ENCODE measurements around the gene MAPK9.

MAPK9 gene

DNA sequence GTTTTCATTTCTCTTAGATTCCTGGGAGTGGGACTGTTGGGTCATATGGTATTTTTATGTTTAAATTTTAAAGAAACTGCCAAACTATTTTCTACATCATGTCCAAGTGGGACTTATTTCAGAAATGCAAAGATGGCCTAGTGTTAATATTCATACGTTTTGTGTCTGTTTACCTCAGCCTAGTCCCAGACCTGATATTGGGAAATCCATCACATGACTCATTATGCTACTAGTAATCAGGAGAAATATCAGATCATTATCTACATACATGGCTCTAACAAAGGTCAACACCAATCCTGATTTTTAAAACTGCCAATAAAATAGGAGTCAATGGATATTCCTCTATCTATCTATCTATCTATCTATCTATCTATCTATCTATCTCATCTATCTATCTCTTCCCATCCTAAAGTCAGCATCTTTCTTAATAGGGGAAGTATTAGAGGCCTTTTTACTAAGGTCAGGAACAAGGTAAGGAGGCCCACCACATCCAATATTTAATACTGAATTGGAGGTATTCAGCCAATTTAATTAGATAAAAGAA is 87.5 kb downstream of the MAPK9 start:
- Histone ChIP-seq H3K27me3 (ENCODE audit: insufficient read depth, low read length) (peaks cover 21% of the 10 kb centered on the region), H3K36me3 (ENCODE audit: insufficient read depth, low read length) (no peaks in the 10 kb centered on the region), H3K4me3 (ENCODE audit: low read length) (no peak overlapping the region), H3K9me3 (ENCODE audit: insufficient read depth, low read depth, low read length) (no peaks in the 10 kb centered on the region), H3K9ac (ENCODE audit: low read depth, low read length) (no peak overlapping the region), H3K4me1 (ENCODE audit: insufficient read depth, low read length) (no peaks in the 10 kb centered on the region), H3K27ac (ENCODE audit: low read depth, low read length) (no peak overlapping the region)
- WGBS, result 100% methylated on average over 1 of the region's 1 CpG

DNA sequence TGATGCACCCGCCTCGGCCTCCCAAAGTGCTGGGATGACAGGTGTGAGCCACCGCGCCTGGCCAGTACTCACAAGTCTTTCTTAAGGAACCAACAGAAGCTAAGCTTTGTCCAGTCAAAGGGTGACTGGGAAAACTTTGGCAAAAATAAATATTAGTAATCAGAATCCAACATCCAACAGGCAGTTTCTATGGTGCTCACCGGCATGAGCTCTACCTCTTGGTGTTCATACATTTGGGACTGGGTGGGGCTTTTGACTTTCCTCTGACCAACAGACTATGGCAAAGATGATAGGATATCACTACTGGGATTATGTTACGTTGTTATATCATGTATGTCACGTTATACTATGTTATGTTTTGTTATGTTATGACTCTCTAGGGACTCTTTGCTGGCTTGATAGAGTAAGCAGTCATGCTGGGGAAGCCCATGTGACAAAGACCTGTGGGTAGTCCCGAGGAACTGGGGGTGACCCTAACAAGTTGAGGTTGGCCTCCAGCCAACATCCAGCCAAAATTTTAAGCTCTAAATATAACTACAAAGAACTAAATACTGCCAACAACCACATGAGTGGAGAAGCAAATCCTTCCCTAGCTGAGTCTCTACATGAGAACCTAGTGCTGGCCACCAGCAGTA is 88.8 kb downstream of the MAPK9 start:
- Histone ChIP-seq H3K9ac (ENCODE audit: low read depth, low read length) (no peak overlapping the region), H3K27me3 (ENCODE audit: insufficient read depth, low read length) (peaks cover 14% of the 10 kb centered on the region), H3K36me3 (ENCODE audit: insufficient read depth, low read length) (no peaks in the 10 kb centered on the region), H3K9me3 (ENCODE audit: insufficient read depth, low read depth, low read length) (no peaks in the 10 kb centered on the region), H3K27ac (ENCODE audit: low read depth, low read length) (no peak overlapping the region), H3K4me1 (ENCODE audit: insufficient read depth, low read length) (no peaks in the 10 kb centered on the region), H3K4me3 (ENCODE audit: low read length) (no peak overlapping the region)
- WGBS, result 96% methylated on average over 8 of the region's 8 CpGs

DNA sequence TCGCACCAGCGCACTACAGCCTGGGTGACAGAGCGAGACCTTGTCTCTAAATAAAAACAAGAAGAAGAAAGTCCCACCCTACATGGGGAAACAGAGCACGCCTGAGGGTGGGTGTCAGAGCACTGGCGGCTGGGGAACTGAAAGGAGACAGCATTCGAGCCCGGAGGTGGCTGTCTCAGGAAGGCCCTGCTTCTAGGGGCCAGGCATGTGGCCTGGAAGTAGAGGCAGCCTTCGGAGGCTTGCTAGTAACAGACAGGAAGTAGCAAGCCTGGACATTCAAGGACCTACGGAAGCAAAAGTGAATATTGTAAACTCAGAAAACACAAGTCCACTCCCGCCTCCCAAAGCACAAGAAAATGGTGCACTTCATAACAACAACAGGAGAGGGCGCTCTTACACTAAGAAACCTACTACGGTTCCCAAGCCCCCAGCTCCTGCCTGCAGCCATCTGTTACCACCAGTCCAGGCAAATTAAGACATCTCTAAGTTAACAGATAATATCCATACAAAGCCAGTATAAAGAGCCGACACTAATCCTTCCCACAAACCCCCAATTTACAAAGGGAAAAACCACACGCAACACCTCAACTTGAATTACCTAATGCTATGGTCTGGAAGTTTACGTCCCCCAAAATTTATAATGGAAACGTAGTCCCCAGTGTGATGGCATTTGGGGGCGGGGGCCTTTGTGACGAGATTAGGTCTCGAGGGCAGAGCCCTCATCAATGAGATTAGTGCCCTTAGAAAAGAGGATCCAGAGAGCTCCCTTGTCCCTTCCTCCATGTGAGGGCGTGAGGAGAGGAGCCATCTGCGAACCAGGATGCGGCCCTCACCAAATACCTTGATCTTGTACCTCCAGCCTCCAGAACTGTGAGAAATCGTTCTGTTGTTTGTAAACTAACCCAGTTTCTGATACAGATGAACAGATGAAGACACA is 90.6 kb downstream of the MAPK9 start:
- no peaks in the 10 kb centered on the region for H3K9me3 ChIP-seq (ENCODE audit: insufficient read depth, low read depth, low read length)
- no peak overlapping the region for H3K9ac ChIP-seq (ENCODE audit: low read depth, low read length)
- 88% methylated on average over 23 of the region's 23 CpGs for WGBS
- no peaks in the 10 kb centered on the region for H3K27me3 ChIP-seq (ENCODE audit: insufficient read depth, low read length)
- no peak overlapping the region for H3K27ac ChIP-seq (ENCODE audit: low read depth, low read length)
- H3K36me3 ChIP-seq (ENCODE audit: insufficient read depth, low read length), result no peaks in the 10 kb centered on the region
- no peak overlapping the region for H3K4me3 ChIP-seq (ENCODE audit: low read length)
- no peaks in the 10 kb centered on the region for H3K4me1 ChIP-seq (ENCODE audit: insufficient read depth, low read length)

DNA sequence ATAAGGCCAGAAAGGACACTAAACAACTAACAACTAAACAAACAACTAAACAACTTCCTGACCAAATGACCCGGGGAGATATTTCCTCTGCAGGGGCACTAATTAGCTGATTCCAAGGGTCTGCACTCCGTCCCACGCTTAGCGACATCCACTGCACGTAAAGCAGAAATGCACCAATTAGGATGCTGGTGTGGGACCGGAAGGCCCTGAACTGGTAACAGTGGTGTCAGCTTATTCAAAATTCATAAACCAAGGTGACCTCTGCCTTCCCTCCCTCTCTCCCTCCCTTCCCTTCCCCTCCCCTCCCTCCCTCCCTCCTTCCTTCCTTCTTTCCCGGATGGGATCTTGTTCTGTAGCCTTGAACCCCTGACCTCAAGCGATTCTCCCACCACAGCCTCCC is 92.5 kb downstream of the MAPK9 start:
- no peak overlapping the region for H3K27ac ChIP-seq (ENCODE audit: low read depth, low read length)

DNA sequence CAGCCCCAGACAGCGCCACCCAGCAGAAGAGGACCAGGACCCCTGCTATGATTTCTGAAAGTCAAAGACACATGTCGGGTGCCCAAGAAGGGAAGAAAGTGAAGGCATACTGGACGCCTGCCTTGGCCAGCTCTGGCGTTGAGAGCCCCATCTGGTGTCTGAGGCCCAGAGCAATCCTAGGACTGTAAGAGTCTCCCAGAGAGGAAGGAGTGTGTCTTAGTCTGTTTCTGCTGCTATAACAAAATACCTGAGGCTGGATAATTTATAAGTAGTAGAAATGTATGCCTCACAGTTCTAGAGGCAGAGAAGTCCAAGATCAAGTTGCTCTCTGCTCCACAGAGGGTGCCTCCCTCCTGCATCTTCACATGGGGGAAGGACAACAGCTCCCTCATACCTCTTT is 93.7 kb downstream of the MAPK9 start:
- Histone ChIP-seq H3K36me3 (ENCODE audit: insufficient read depth, low read length) (no peaks in the 10 kb centered on the region), H3K4me3 (ENCODE audit: low read length) (no peak overlapping the region), H3K27me3 (ENCODE audit: insufficient read depth, low read length) (no peaks in the 10 kb centered on the region), H3K9ac (ENCODE audit: low read depth, low read length) (no peak overlapping the region), H3K27ac (ENCODE audit: low read depth, low read length) (no peak overlapping the region), H3K4me1 (ENCODE audit: insufficient read depth, low read length) (no peaks in the 10 kb centered on the region), H3K9me3 (ENCODE audit: insufficient read depth, low read depth, low read length) (no peaks in the 10 kb centered on the region)
- WGBS, result 90% methylated on average over 4 of the region's 4 CpGs

More for the DNA sequence above, 92.5 kb downstream of the MAPK9 start:
- H3K9me3 ChIP-seq (ENCODE audit: insufficient read depth, low read depth, low read length), result no peaks in the 10 kb centered on the region
- H3K36me3 ChIP-seq (ENCODE audit: insufficient read depth, low read length), result no peaks in the 10 kb centered on the region
- H3K9ac ChIP-seq (ENCODE audit: low read depth, low read length), result no peak overlapping the region
- 87% methylated on average over 8 of the region's 8 CpGs for WGBS
- no peaks in the 10 kb centered on the region for H3K4me1 ChIP-seq (ENCODE audit: insufficient read depth, low read length)
- H3K4me3 ChIP-seq (ENCODE audit: low read length), result no peak overlapping the region
- H3K27me3 ChIP-seq (ENCODE audit: insufficient read depth, low read length), result no peaks in the 10 kb centered on the region

DNA sequence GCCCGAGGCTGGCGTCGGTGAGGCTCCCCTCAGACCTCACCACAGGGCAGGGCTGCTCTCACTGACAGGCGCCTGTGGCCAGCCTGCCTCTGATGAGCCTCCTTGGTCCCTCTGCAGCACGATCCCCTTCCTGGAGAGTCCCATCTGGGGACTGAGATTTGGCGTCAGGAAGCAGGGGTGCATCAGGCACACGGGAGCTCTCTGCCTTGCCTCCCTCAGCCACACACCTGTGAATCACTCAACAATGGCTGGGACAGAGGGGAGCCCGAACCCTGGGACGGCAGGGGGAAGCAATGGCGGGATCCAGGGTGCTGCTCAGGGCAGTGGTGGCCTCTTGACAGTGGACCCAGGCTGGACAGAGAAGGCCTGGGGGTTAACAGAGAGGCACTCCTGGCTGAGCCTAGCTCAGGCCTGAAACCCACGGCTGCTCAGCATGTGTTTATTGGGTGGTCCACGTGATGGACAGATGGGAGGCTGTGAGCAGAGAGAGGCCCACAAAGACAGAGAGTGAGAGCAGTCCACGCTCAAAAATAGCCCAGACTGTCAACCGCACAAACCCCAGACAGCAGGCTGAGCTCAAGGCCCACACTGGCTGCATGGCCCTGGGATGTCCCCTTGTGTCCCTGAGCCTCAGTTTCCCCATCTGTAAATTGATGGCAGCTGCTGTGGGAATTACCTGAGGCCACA is 94.7 kb downstream of the MAPK9 start:
- H3K9me3 ChIP-seq (ENCODE audit: insufficient read depth, low read depth, low read length), result no peaks in the 10 kb centered on the region
- 92% methylated on average over 14 of the region's 14 CpGs for WGBS

DNA sequence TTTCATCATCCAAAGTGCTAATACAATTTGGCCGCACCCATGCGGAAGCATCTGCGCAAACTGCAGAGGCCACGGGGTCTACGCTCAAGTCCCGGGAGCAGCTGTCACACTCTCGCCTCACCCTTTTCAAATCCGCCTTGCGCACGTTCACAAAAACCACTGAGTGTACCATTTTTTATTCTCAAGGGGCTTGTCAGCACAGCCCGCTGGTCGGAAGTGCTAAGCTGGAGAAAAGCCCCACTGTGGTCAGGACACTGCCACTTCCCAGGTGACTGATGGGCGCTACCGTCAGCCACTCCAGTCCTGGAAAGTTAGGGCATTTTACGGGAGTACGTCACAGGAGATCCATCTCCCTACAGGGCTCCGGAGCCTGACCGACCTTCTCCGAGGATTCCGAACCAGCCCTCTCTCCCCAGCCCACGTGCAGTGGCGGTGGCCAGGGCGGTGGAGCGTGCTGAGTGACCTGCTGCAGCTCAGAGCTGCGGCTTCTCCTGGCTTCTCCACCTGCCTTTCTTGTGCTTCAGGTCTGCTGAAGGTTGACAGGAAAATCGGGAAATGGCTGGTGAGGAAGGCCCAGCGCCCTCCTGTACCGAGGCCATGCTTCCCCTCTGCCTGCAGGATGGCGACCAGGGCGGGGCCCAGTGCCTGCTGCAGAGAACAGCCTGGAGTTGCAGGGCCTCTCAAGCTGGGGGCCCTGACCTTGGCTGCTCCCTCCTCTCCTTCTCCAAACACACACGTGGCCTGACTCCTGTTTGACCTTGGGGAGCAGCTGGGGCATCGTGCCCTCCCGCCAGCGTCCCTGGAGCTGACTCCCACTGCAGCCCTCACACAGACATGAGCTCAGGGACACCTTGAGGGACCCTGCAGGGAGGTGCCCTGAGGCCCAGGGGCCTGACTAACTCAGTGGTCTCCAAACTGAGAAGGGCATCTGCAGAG is 97.2 kb downstream of the MAPK9 start:
- H3K9me3 ChIP-seq (ENCODE audit: insufficient read depth, low read depth, low read length), result no peaks in the 10 kb centered on the region
- no peaks in the 10 kb centered on the region for H3K36me3 ChIP-seq (ENCODE audit: insufficient read depth, low read length)
- H3K9ac ChIP-seq (ENCODE audit: low read depth, low read length), result no peak overlapping the region
- no peak overlapping the region for H3K27ac ChIP-seq (ENCODE audit: low read depth, low read length)
- H3K4me3 ChIP-seq (ENCODE audit: low read length), result no peak overlapping the region
- WGBS, result 94% methylated on average over 34 of the region's 34 CpGs
- no peaks in the 10 kb centered on the region for H3K27me3 ChIP-seq (ENCODE audit: insufficient read depth, low read length)
- H3K4me1 ChIP-seq (ENCODE audit: insufficient read depth, low read length), result no peaks in the 10 kb centered on the region

More for the DNA sequence above, 94.7 kb downstream of the MAPK9 start:
- no peak overlapping the region for H3K9ac ChIP-seq (ENCODE audit: low read depth, low read length)
- no peaks in the 10 kb centered on the region for H3K36me3 ChIP-seq (ENCODE audit: insufficient read depth, low read length)
- no peak overlapping the region for H3K27ac ChIP-seq (ENCODE audit: low read depth, low read length)
- no peaks in the 10 kb centered on the region for H3K4me1 ChIP-seq (ENCODE audit: insufficient read depth, low read length)
- H3K4me3 ChIP-seq (ENCODE audit: low read length), result no peak overlapping the region
- no peaks in the 10 kb centered on the region for H3K27me3 ChIP-seq (ENCODE audit: insufficient read depth, low read length)

DNA sequence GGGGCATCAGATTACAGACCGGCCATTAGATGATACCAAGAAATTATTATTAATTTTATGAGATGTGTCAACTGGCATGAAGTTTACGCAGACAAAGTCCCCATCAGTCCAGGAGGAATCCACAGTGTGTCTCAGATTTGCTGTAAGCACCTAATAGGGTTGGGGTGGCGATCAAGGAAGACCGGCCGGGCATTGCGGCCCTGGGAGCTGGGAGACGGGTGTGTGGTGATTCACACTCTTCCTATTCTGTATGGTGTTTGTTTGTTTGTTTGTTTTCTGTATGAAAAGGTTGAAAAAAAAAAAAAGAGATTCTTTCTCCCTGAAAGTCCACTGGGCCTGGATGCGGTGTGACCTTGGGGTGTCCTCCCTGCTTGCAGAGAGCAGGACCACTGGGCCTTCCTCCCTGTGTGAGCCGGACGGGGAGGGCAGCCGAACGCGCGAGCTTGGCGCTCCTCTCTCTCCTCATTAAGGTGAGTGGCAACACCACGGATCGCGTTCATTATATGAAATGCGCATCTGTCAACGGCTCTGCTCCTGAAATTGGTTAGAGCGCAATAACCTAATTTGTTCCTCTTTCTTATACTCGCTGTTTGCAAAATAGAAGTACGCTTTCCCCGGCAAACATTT is 98.0 kb downstream of the MAPK9 start:
- Histone ChIP-seq H3K9ac (ENCODE audit: low read depth, low read length) (no peak overlapping the region), H3K9me3 (ENCODE audit: insufficient read depth, low read depth, low read length) (no peaks in the 10 kb centered on the region), H3K36me3 (ENCODE audit: insufficient read depth, low read length) (no peaks in the 10 kb centered on the region), H3K27ac (ENCODE audit: low read depth, low read length) (no peak overlapping the region), H3K27me3 (ENCODE audit: insufficient read depth, low read length) (no peaks in the 10 kb centered on the region), H3K4me3 (ENCODE audit: low read length) (no peak overlapping the region), H3K4me1 (ENCODE audit: insufficient read depth, low read length) (no peaks in the 10 kb centered on the region)
- 95% methylated on average over 24 of the region's 24 CpGs for WGBS

DNA sequence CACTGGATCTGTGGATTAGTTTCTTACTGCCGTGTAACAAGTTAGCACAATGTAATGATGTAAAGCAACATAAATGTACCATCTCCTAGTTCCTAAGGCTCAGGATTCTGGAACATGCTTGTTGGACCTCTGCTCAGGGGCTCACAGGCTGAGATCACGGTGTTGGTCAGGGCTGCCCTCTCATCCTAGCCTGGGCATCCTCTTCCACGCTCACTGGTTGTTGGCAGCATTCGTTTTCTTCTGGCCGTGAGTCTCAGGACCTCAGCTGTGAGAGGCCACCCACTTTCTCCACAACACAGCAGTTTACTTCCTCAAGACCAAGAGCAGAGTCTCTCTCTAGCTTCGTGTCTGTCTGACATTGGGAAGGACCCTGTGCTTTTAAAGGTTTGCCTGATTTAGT is 100.2 kb downstream of the MAPK9 start:
- Histone ChIP-seq H3K4me3 (ENCODE audit: low read length) (no peak overlapping the region), H3K27me3 (ENCODE audit: insufficient read depth, low read length) (no peaks in the 10 kb centered on the region), H3K27ac (ENCODE audit: low read depth, low read length) (no peak overlapping the region), H3K9me3 (ENCODE audit: insufficient read depth, low read depth, low read length) (peaks cover 6% of the 10 kb centered on the region), H3K4me1 (ENCODE audit: insufficient read depth, low read length) (no peaks in the 10 kb centered on the region), H3K9ac (ENCODE audit: low read depth, low read length) (no peak overlapping the region), H3K36me3 (ENCODE audit: insufficient read depth, low read length) (no peaks in the 10 kb centered on the region)
- WGBS, result 70% methylated on average over 6 of the region's 6 CpGs

DNA sequence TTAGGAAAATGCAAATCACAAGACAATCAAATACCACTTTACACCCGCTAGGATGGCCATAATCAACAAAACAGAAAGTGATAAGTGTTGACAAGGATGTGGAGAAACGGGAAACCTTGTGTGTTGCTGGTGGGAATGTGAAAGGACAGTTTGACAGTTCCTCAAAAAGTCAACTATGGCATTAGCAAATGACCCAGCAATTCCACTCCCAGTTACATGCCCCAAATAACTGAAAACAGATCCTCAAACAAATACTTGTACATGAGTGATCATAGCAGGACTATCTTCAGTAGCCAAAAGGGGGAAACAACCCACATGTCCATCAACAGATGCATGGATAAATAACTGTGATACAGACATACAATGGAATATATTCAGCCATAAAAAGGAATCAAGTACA is 104.1 kb downstream of the MAPK9 start:
- no peaks in the 10 kb centered on the region for H3K36me3 ChIP-seq (ENCODE audit: insufficient read depth, low read length)
- WGBS, result no CpG with 5 or more reads among the region's 2 CpGs

More for the DNA sequence above, 104.1 kb downstream of the MAPK9 start:
- Histone ChIP-seq H3K27ac (ENCODE audit: low read depth, low read length) (no peak overlapping the region), H3K9ac (ENCODE audit: low read depth, low read length) (no peak overlapping the region), H3K9me3 (ENCODE audit: insufficient read depth, low read depth, low read length) (peaks cover 7% of the 10 kb centered on the region), H3K4me3 (ENCODE audit: low read length) (no peak overlapping the region), H3K27me3 (ENCODE audit: insufficient read depth, low read length) (no peaks in the 10 kb centered on the region), H3K4me1 (ENCODE audit: insufficient read depth, low read length) (no peaks in the 10 kb centered on the region)
